Neutrophil (primary cell): ENCODE data around the gene PRKCQ.

Experiments used
- H3K27ac ChIP-seq: fragments of 200-600 bp; sonication (generic); 2 replicates; pipeline ENCODE4 v1.5.1; 2016; ENCODE audit warnings: mild to moderate bottlenecking, moderate library complexity
- H3K27me3 ChIP-seq: fragments of 200-600 bp; sonication (generic); 2 replicates; pipeline ENCODE4 v1.6.0; 2016; ENCODE audit warnings: mild to moderate bottlenecking
- H3K36me3 ChIP-seq: fragments of 200-600 bp; sonication (generic); 2 replicates; pipeline ENCODE4 v1.5.1; 2017
- H3K4me1 ChIP-seq, 2 experiments: fragments of 200-600 bp in 1 of 2; sonication (generic) in 1 of 2; 1 replicate in 1 of 2; 2 replicates in 1 of 2; pipeline versions ENCODE4 v1.5.1 to v1.6.1; 2013 to 2016; ENCODE audit warnings: low read depth in 1 of 2, low read length in 1 of 2, mild to moderate bottlenecking in 1 of 2, moderate library complexity in 1 of 2; ENCODE audit not compliant: control insufficient read depth in 1 of 2, insufficient read depth in 1 of 2
- H3K4me3 ChIP-seq, 2 experiments: fragments of 200-600 bp in 1 of 2; sonication (generic) in 1 of 2; 1 replicate in 1 of 2; 2 replicates in 1 of 2; pipeline ENCODE4 v1.5.1; 2013 to 2016; ENCODE audit warnings: low read depth in 1 of 2, low read length in 1 of 2, mild to moderate bottlenecking in 1 of 2, moderate library complexity in 1 of 2
- H3K9me3 ChIP-seq: fragments of 200-600 bp; sonication (generic); 2 replicates; pipeline ENCODE4 v1.5.1; 2016
- TF ChIP-seq, protein P1 (sequence below): fragments of 200-600 bp; sonication (generic); IDR thresholded peaks from 2 replicates; pipeline ENCODE4 v1.5.1; 2016; ENCODE audit warnings: antibody characterized with exemption

PRKCQ gene

DNA sequence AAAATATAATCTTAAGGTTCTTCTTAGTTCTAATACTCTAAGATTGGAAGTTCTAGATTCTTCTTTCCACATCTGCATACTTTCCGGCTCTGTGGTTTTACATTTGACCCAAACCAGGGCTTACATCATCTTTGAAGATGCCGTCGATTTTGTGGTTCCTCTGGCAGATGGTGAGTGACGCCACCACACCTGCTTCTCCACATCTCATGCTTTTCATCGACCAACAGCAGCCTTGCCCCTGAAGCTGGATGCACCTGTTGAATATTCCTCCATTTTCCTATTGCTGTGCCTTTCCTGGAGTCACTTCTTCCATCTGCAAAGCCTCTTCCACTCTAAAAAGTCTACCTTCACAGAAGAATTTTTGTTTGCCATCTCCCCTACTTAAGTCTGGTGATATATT lies 121.3 kb downstream of the PRKCQ start:
- H3K4me3 ChIP-seq: no peak overlapping the region
- H3K36me3 ChIP-seq: peaks cover 4% of the 10 kb centered on the region
- H3K27ac ChIP-seq: no peak overlapping the region

DNA sequence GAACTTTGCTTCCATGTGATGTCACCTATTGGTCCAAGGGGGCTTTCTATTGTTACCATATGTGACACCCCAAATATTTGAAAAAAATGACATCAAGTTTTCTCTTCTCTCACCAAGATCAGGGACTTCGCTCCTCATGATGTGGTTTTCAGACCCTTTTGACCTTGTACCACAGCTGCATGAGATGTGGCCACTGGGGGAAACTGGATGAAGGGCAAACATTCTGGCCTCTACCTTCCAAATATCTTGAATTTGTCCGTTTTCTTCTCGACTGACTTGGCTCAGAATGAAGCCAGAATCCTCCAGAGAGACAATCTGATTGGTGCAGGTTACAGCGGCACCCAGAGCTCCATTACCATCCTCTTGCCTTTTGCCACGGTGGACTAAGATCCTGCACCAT lies 122.7 kb downstream of the PRKCQ start:
- Histone ChIP-seq H3K27me3 (no peaks in the 10 kb centered on the region), H3K27ac (no peak overlapping the region), H3K4me3 (no peak overlapping the region), H3K4me1 (peaks cover 0 to 8% of the 10 kb centered on the region in 2 experiments), H3K9me3 (no peaks in the 10 kb centered on the region), H3K36me3 (peaks cover 4% of the 10 kb centered on the region)
- TF ChIP-seq, protein P1, sequence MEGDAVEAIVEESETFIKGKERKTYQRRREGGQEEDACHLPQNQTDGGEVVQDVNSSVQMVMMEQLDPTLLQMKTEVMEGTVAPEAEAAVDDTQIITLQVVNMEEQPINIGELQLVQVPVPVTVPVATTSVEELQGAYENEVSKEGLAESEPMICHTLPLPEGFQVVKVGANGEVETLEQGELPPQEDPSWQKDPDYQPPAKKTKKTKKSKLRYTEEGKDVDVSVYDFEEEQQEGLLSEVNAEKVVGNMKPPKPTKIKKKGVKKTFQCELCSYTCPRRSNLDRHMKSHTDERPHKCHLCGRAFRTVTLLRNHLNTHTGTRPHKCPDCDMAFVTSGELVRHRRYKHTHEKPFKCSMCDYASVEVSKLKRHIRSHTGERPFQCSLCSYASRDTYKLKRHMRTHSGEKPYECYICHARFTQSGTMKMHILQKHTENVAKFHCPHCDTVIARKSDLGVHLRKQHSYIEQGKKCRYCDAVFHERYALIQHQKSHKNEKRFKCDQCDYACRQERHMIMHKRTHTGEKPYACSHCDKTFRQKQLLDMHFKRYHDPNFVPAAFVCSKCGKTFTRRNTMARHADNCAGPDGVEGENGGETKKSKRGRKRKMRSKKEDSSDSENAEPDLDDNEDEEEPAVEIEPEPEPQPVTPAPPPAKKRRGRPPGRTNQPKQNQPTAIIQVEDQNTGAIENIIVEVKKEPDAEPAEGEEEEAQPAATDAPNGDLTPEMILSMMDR: no peak

More for the DNA sequence above, 121.3 kb downstream of the PRKCQ start:
- Histone ChIP-seq H3K27me3 (no peaks in the 10 kb centered on the region), H3K9me3 (no peaks in the 10 kb centered on the region), H3K4me1 (peaks cover 0 to 8% of the 10 kb centered on the region in 2 experiments)
- TF ChIP-seq, protein P1: no peak

DNA sequence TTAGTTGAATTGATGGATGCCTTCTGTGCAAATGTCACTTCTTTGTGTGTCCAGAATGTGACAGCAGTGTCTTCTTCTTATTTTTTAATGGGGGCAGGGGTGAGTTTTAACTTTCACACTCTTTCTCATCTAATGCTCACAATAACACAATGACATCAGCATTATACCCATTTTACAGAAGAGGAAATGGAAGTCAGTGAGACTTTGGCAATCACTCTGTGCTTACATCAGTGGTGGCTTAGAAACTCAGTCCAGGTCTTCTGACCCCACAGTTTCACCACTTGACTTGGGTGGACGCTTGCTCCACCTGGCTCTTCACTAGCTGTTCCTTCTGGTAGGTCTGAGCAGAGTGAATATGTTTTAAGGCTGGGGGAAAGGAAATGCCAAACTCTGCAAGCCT lies 124.0 kb downstream of the PRKCQ start:
- TF ChIP-seq, protein P1: no peak
- Histone ChIP-seq H3K4me3 (no peak overlapping the region), H3K27ac (no peak overlapping the region), H3K4me1 (peaks cover 0 to 8% of the 10 kb centered on the region in 2 experiments), H3K9me3 (no peaks in the 10 kb centered on the region), H3K27me3 (no peaks in the 10 kb centered on the region), H3K36me3 (peaks cover 4% of the 10 kb centered on the region)

DNA sequence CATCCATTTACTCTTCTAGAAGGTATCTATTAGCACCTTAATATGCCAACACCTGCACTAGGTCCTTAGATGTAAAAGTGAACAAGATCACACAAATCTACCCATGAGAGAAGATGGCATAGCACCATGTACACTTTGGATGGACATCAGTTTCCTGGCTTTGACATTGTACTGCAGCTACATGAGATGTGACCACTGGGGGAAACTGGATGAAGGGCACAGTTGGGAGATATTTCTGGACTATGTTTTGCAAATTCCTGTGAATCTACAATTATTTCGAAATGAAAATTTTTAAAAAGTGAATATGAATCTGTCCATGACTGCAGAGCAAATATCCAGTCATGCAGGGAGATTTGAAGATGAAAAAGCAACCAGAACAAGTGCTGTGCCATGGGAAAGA lies 124.5 kb downstream of the PRKCQ start:
- Histone ChIP-seq H3K36me3 (peaks cover 4% of the 10 kb centered on the region), H3K27ac (no peak overlapping the region), H3K9me3 (no peaks in the 10 kb centered on the region), H3K27me3 (no peaks in the 10 kb centered on the region), H3K4me1 (peaks cover 0 to 8% of the 10 kb centered on the region in 2 experiments), H3K4me3 (no peak overlapping the region)
- TF ChIP-seq, protein P1: no peak

DNA sequence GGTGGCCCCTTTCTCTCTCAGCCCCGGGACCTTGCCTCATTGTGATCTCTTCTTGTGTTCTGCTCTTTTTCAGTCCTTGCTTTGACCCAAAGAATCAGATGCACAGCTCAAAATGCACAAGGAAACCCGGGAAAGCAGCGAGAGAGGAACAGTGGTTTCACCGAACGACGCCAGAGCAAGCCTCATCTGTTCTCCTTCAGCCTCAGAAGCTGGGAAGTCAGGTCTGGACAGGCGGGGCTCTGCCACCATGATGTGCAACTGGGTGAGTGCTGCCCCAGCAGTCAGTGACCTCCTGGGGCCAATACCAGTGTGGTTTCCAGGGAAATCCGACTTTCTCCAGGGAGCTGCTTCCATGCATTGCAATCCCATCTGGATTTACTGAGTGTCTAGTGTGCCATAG lies 133.4 kb downstream of the PRKCQ start:
- TF ChIP-seq, protein P1: no peak
- H3K36me3 ChIP-seq: peaks cover 9% of the 10 kb centered on the region

More for the DNA sequence above, 133.4 kb downstream of the PRKCQ start:
- Histone ChIP-seq H3K4me1 (peaks cover 0 to 4% of the 10 kb centered on the region in 2 experiments), H3K27ac (no peak overlapping the region), H3K9me3 (no peaks in the 10 kb centered on the region), H3K27me3 (no peaks in the 10 kb centered on the region), H3K4me3 (no peak overlapping the region)
